ENCODE data around the gene NF1. TPM values are rescaled to one million over a fixed set of nuclear protein-coding genes. Genes with fewer than 3 reads are reported as not detected.
"Not testable (repeated sequence)": the region's sequence is repeated elsewhere in the genome, so short reads cannot be mapped to it uniquely, and the experiment has no call there.

NF1 gene
- total RNA-seq, 2 experiments from 2014 or later = 22.1 to 26.2 TPM

GRCh38 chr17:31308372-31309334 lies 213.9 kb downstream of the NF1 start:
- ATAC-seq (peak; percentile 63), DNase-seq (no peak)
- POLR2A ChIA-PET = interaction anchor here (0.9 kb wide), 1 partner anchor 13 kb away, joined by 3 read pairs; the partner anchor contains the start of gene EVI2A
- Mint-ChIP-seq H3K27ac (peak overlapping the region; percentile 96), H3K36me3 (ENCODE audit: low read depth) (peaks cover 32% of the 10 kb centered on the region), H3K9me3 (ENCODE audit: low read depth) (peaks cover 9% of the 10 kb centered on the region), H3K4me1 (peaks cover 60% of the 10 kb centered on the region), H3K4me3 (peak overlapping the region; percentile 79), H3K27me3 (no peaks in the 10 kb centered on the region)
- CTCF ChIA-PET = interaction anchor here (0.6 to 3.2 kb wide), 3 partner anchors 10 to 94 kb away, joined by 3 to 15 read pairs (median 15); no protein-coding TSS in a partner anchor
- intact Hi-C loops (cut with DNase I, micrococcal nuclease) = loop anchor here in 1 of 2 experiments (1.0 kb wide), 1 partner anchor 13 kb away; the partner anchor contains the start of gene EVI2A

DNA sequence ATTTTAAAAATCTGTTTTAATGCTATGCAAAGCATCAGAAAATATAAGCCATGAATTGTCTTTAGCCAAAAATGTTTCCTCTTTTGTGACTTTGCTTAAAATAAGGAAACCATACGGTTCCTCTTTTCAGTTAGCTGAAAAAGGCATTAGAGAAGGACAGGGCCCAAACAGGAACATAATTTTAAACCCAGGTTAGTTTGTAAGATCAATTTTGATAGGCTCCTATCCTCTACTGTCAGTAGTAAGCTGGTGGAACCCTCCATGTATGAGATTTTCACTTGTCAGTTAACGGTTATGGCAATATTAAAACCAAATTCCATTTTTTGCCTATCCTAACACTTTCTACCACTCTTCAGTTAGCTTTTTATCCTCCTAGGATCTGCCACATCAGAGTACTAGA lies 214.8 kb downstream of the NF1 start:
- Mint-ChIP-seq H3K27ac (peak overlapping the region; percentile 96), H3K36me3 (ENCODE audit: low read depth) (peaks cover 24% of the 10 kb centered on the region), H3K4me1 (peaks cover 60% of the 10 kb centered on the region), H3K27me3 (no peaks in the 10 kb centered on the region), H3K9me3 (ENCODE audit: low read depth) (peaks cover 6% of the 10 kb centered on the region), H3K4me3 (peak overlapping the region; percentile 79)
- no peak for DNase-seq
- ChIA-PET POLR2A (no interaction called here), CTCF (interaction anchor here (0.9 to 1.9 kb wide), 3 partner anchors 10 to 63 kb away, joined by 3 to 15 read pairs (median 4); partner anchors contain the start of gene EVI2A)
- ATAC-seq = no peak
- intact Hi-C loops (cut with DNase I, micrococcal nuclease) = no loop called here

DNA sequence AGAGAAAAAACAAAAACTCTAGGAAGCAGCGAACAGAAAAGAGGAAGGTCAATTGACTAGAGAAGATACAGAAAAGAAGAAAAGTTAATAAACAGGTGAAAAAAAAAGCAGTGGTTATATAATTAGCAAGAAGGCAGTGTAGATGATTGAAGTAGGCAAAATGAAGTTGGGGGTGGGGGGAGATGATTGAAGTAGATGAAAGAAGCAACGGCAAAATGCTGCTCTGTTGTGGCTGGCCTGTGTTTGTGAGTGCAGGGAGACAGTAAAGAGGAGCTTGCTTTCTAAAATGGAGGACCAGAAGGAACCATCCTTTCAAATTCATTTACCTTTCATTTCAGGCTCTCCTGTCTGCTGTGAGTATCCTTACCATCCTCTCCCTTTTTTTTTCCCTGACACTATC lies 215.5 kb downstream of the NF1 start:
- POLR2A ChIA-PET = interaction anchor here (0.6 to 1.1 kb wide), 5 partner anchors 11 to 626 kb away, joined by 3 to 6 read pairs (median 4); partner anchors contain the start of genes EVI2A and SUZ12

DNA sequence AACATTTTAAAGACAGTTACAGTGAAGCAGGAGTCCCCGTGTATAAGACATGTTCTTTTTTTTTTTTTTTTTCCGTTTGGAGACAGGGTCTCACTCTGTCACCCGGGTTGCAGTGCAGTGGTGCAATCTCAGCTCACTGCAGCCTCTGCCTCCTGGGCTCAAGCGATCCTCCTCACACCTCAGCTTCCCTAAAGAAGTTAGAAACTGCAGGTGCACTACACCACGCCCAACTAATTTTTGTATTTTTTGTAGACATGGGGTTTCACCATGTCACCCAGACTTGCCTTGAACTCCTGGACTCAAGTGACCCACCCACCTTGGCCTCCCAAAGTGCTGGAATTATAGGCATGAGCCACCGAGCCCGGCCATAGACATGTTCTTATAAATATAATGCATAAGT lies 216.1 kb downstream of the NF1 start:
- H3K27ac Mint-ChIP-seq = peak overlapping the region; percentile 96
- no peaks in the 10 kb centered on the region for H3K27me3 Mint-ChIP-seq
- POLR2A ChIA-PET = interaction anchor here (0.6 to 1.1 kb wide), 4 partner anchors 11 to 626 kb away, joined by 3 to 6 read pairs (median 4); partner anchors contain the start of genes EVI2A and SUZ12
- H3K36me3 Mint-ChIP-seq (ENCODE audit: low read depth) = peaks cover 12% of the 10 kb centered on the region
- peaks cover 2% of the 10 kb centered on the region for H3K9me3 Mint-ChIP-seq (ENCODE audit: low read depth)
- peaks cover 59% of the 10 kb centered on the region for H3K4me1 Mint-ChIP-seq
- intact Hi-C loops (cut with DNase I, micrococcal nuclease) = loop anchor here (1.0 to 10.0 kb wide), 7 partner anchors 7 to 936 kb away; partner anchors contain the start of genes CRLF3 (in 2 of the 2), CPD (in 1 of the 2), EVI2A (in 1 of the 2) and RNF135 (in 1 of the 2)
- CTCF ChIA-PET = interaction anchor here (0.6 to 2.3 kb wide), 10 partner anchors 8 to 223 kb away, joined by 3 to 15 read pairs (median 4); partner anchors contain the start of gene EVI2A
- H3K4me3 Mint-ChIP-seq = peak overlapping the region; percentile 79
- ATAC-seq (peak; percentile 18), DNase-seq (peak; percentile 45)

More for the DNA sequence above, 215.5 kb downstream of the NF1 start:
- H3K27me3 Mint-ChIP-seq = no peaks in the 10 kb centered on the region
- ATAC-seq (peak; percentile 31), DNase-seq (peak; percentile 65)
- peaks cover 4% of the 10 kb centered on the region for H3K9me3 Mint-ChIP-seq (ENCODE audit: low read depth)
- peaks cover 60% of the 10 kb centered on the region for H3K4me1 Mint-ChIP-seq
- peak overlapping the region; percentile 79 for H3K4me3 Mint-ChIP-seq
- CTCF ChIA-PET = interaction anchor here (0.6 to 1.9 kb wide), 5 partner anchors 9 to 224 kb away, joined by 3 to 15 read pairs (median 3); partner anchors contain the start of gene EVI2A
- peaks cover 17% of the 10 kb centered on the region for H3K36me3 Mint-ChIP-seq (ENCODE audit: low read depth)
- intact Hi-C loops (cut with DNase I, micrococcal nuclease) = loop anchor here (1.0 to 10.0 kb wide), 7 partner anchors 8 to 935 kb away; partner anchors contain the start of genes CRLF3 (in 2 of the 2), CPD (in 1 of the 2), EVI2A (in 1 of the 2) and RNF135 (in 1 of the 2)
- H3K27ac Mint-ChIP-seq = peak overlapping the region; percentile 96

- intact Hi-C loops (cut with DNase I, micrococcal nuclease) = loop anchor here (2.0 to 10.0 kb wide), 5 partner anchors 61 to 937 kb away; partner anchors contain the start of genes CRLF3 (in 2 of the 2), CPD (in 1 of the 2) and RNF135 (in 1 of the 2)
- ATAC-seq (no peak), DNase-seq (no peak)
- peaks cover 2% of the 10 kb centered on the region for H3K9me3 Mint-ChIP-seq (ENCODE audit: low read depth)
- POLR2A ChIA-PET = interaction anchor here (0.7 kb wide), 1 partner anchor 211 kb away, joined by 3 read pairs; no protein-coding TSS in a partner anchor
- CTCF ChIA-PET = interaction anchor here (0.6 to 2.3 kb wide), 7 partner anchors 9 to 181 kb away, joined by 3 to 6 read pairs (median 4); partner anchors contain the start of gene EVI2A
- H3K27me3 Mint-ChIP-seq = no peaks in the 10 kb centered on the region
- peaks cover 9% of the 10 kb centered on the region for H3K36me3 Mint-ChIP-seq (ENCODE audit: low read depth)
- H3K4me1 Mint-ChIP-seq = peaks cover 59% of the 10 kb centered on the region
- H3K4me3 Mint-ChIP-seq = peak overlapping the region; percentile 79
- H3K27ac Mint-ChIP-seq = peak overlapping the region; percentile 96
Observed at GRCh38 chr17:31311526-31311925, 216.7 kb downstream of the NF1 start.

- not testable (repeated sequence) for ATAC-seq; H3K36me3 Mint-ChIP-seq (ENCODE audit: low read depth); H3K9me3 Mint-ChIP-seq (ENCODE audit: low read depth); H3K27me3 Mint-ChIP-seq
- intact Hi-C loops (cut with DNase I, micrococcal nuclease) = loop anchor here (5.0 to 10.0 kb wide), 4 partner anchors 195 to 937 kb away; partner anchors contain the start of genes CRLF3 (in 2 of the 2), CPD (in 1 of the 2) and RNF135 (in 1 of the 2)
- DNase-seq = peak; percentile 68
- Mint-ChIP-seq H3K27ac (peak overlapping the region; percentile 96), H3K4me1 (peaks cover 60% of the 10 kb centered on the region), H3K4me3 (peak overlapping the region; percentile 79)
- ChIA-PET POLR2A (interaction anchor here (0.6 to 0.7 kb wide), 2 partner anchors 11 to 210 kb away, joined by 3 read pairs; no protein-coding TSS in a partner anchor), CTCF (interaction anchor here (1.1 to 2.3 kb wide), 5 partner anchors 9 to 181 kb away, joined by 3 to 6 read pairs (median 4); partner anchors contain the start of gene EVI2A)
Observed at GRCh38 chr17:31312223-31312622, 217.4 kb downstream of the NF1 start.

GRCh38 chr17:31313982-31314781 lies 219.4 kb downstream of the NF1 start, which contains the start of gene EVI2B:
Gene EVI2B (minus strand): TSS chr17:31314054. CDS start chr17:31305609, 8,445 bp downstream.
- DNase-seq (peak; percentile 30), ATAC-seq (peak; percentile 43)
- Mint-ChIP-seq H3K36me3 (ENCODE audit: low read depth) (peaks cover 15% of the 10 kb centered on the region), H3K9me3 (ENCODE audit: low read depth) (peaks cover 2% of the 10 kb centered on the region), H3K4me1 (peaks cover 48% of the 10 kb centered on the region), H3K4me3 (peak within 1 kb of the TSS; percentile 79), H3K27me3 (no peaks in the 10 kb centered on the region), H3K27ac (peak within 1 kb of the TSS; percentile 93)
- ChIA-PET CTCF (interaction anchor here (1.0 to 1.2 kb wide), 2 partner anchors 11 to 12 kb away, joined by 3 to 4 read pairs; no protein-coding TSS in a partner anchor), POLR2A (no interaction called here)
- intact Hi-C loops (cut with DNase I, micrococcal nuclease) = loop anchor here (5.0 to 10.0 kb wide), 4 partner anchors 193 to 939 kb away; partner anchors contain the start of genes CRLF3 (in 2 of the 2), CPD (in 1 of the 2) and RNF135 (in 1 of the 2)

DNA sequence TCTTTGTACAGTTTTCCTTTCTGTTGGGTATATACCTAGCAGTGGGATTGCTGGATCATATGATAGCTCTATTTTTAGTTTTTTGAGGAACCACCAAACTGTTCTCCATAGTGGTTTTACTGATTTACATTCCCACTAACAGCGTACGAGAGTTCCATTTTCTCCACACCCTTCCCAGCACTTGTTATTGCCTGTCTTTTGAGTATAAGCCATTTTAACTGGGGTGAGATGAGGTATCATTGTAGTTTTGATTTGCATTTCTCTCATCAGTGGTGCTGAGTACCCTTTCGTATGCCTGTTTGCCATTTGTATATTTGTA lies 220.0 kb downstream of the NF1 start:
- POLR2A ChIA-PET = no interaction called here
- no peak for ATAC-seq
- Mint-ChIP-seq H3K27ac (peak overlapping the region; percentile 82), H3K4me1 (peaks cover 46% of the 10 kb centered on the region), H3K9me3 (ENCODE audit: low read depth) (peaks cover 2% of the 10 kb centered on the region), H3K27me3 (no peaks in the 10 kb centered on the region), H3K36me3 (ENCODE audit: low read depth) (peaks cover 18% of the 10 kb centered on the region), H3K4me3 (peak overlapping the region; percentile 47)
- intact Hi-C loops (cut with DNase I, micrococcal nuclease) = loop anchor here (5.0 to 10.0 kb wide), 4 partner anchors 193 to 940 kb away; partner anchors contain the start of genes CRLF3 (in 2 of the 2), CPD (in 1 of the 2) and RNF135 (in 1 of the 2)
- DNase-seq = no peak
- CTCF ChIA-PET = interaction anchor here (1.0 to 1.2 kb wide), 2 partner anchors 12 to 13 kb away, joined by 3 to 4 read pairs; no protein-coding TSS in a partner anchor

- Mint-ChIP-seq H3K4me1 (peaks cover 51% of the 10 kb centered on the region), H3K27ac (peak overlapping the region; percentile 91), H3K36me3 (ENCODE audit: low read depth) (peaks cover 22% of the 10 kb centered on the region), H3K27me3 (no peaks in the 10 kb centered on the region), H3K9me3 (ENCODE audit: low read depth) (peaks cover 2% of the 10 kb centered on the region), H3K4me3 (peak overlapping the region; percentile 72)
- intact Hi-C loops (cut with DNase I, micrococcal nuclease) = loop anchor here in 1 of 2 experiments (1.0 to 10.0 kb wide), 3 partner anchors 8 to 944 kb away; partner anchors contain the start of gene CPD
- CTCF ChIA-PET = interaction anchor here (0.6 to 3.6 kb wide), 2 partner anchors 11 to 226 kb away, joined by 3 to 15 read pairs; no protein-coding TSS in a partner anchor
- peak; percentile 73 for DNase-seq
- ATAC-seq = peak; percentile 44
- POLR2A ChIA-PET = interaction anchor here (1.7 kb wide), 1 partner anchor 310 kb away, joined by 5 read pairs; no protein-coding TSS in a partner anchor
Observed at GRCh38 chr17:31318298-31318801, 223.6 kb downstream of the NF1 start.

All from activated CD4-positive, alpha-beta T cell treated with anti-CD3 and anti-CD28 coated beads for 36 hours (primary cell).